WERI-Rb-1 (cell line): ENCODE measurements around the gene PSAP.

Experiments used
- DNase-seq: peaks from one replicate; pipeline ENCODE4 v3.0.0-alpha.2; 2020
- H3K27ac ChIP-seq: fragments of 250-450 bp; sonication (Bioruptor Pico); 2 replicates; pipeline ENCODE4 v1.5.1; 2020; ENCODE audit warnings: mild to moderate bottlenecking, moderate library complexity
- H3K27me3 ChIP-seq: fragments of 250-450 bp; sonication (Bioruptor Pico); 2 replicates; pipeline ENCODE4 v1.5.1; 2021; ENCODE audit warnings: mild to moderate bottlenecking, low read depth, moderate library complexity; ENCODE audit not compliant: insufficient read depth, severe bottlenecking
- H3K36me3 ChIP-seq: fragments of 250-450 bp; sonication (Bioruptor Pico); 2 replicates; pipeline ENCODE4 v1.5.1; 2020; ENCODE audit warnings: mild to moderate bottlenecking, moderate library complexity
- H3K4me3 ChIP-seq: 2 replicates; pipeline ENCODE4 v1.5.1; 2011; ENCODE audit warnings: low read depth, mild to moderate bottlenecking, control low read depth, low read length
- H3K9me3 ChIP-seq: fragments of 250-450 bp; sonication (Bioruptor Pico); 2 replicates; pipeline ENCODE4 v1.5.1; 2021; ENCODE audit warnings: mild to moderate bottlenecking, moderate library complexity; ENCODE audit not compliant: severe bottlenecking
- CTCF ChIP-seq: IDR thresholded peaks from 2 replicates; pipeline ENCODE4 v1.5.1; 2011; ENCODE audit warnings: low read depth, mild to moderate bottlenecking, control low read depth, inconsistent platforms, low read length

PSAP gene

GRCh38 chr10:71848325-71849275 lies 2.5 kb downstream of the PSAP start:
- Histone ChIP-seq H3K4me3 (no peak overlapping the region), H3K27ac (no peak overlapping the region), H3K9me3 (no peaks in the 10 kb centered on the region), H3K27me3 (no peaks in the 10 kb centered on the region), H3K36me3 (peaks cover 18% of the 10 kb centered on the region)
- TF ChIP-seq CTCF = no peak
- no peak for DNase-seq

GRCh38 chr10:71847418-71847817 lies 3.6 kb downstream of the PSAP start:
- no peak overlapping the region for H3K4me3 ChIP-seq
- TF ChIP-seq CTCF = no peak
- no peak overlapping the region for H3K27ac ChIP-seq
- peaks cover 18% of the 10 kb centered on the region for H3K36me3 ChIP-seq
- no peak for DNase-seq
- no peaks in the 10 kb centered on the region for H3K27me3 ChIP-seq
- H3K9me3 ChIP-seq = no peaks in the 10 kb centered on the region

- Histone ChIP-seq H3K4me3 (no peak overlapping the region), H3K36me3 (peaks cover 18% of the 10 kb centered on the region), H3K27ac (no peak overlapping the region), H3K27me3 (no peaks in the 10 kb centered on the region), H3K9me3 (no peaks in the 10 kb centered on the region)
- TF ChIP-seq CTCF = no peak
- no peak for DNase-seq
Observed at GRCh38 chr10:71846816-71847215, 4.2 kb downstream of the PSAP start.

GRCh38 chr10:71845410-71846405 lies 5.3 kb downstream of the PSAP start:
- Histone ChIP-seq H3K9me3 (no peaks in the 10 kb centered on the region), H3K36me3 (peaks cover 18% of the 10 kb centered on the region), H3K4me3 (no peak overlapping the region), H3K27ac (no peak overlapping the region), H3K27me3 (no peaks in the 10 kb centered on the region)
- no peak for TF ChIP-seq CTCF
- DNase-seq = no peak

GRCh38 chr10:71844695-71845094 lies 6.4 kb downstream of the PSAP start:
- no peak for DNase-seq
- H3K36me3 ChIP-seq = peaks cover 18% of the 10 kb centered on the region
- H3K9me3 ChIP-seq = no peaks in the 10 kb centered on the region
- H3K27ac ChIP-seq = no peak overlapping the region
- H3K27me3 ChIP-seq = no peaks in the 10 kb centered on the region
- TF ChIP-seq CTCF = no peak
- no peak overlapping the region for H3K4me3 ChIP-seq
